ENCODE measurements around the gene COX18.
A peak's percentile ranks its signal among the peaks of the same experiment; 100 is the strongest.

Gene COX18

GRCh38 chr4:73051625-73052024 lies 17.9 kb downstream of the COX18 start:
- FAIRE-seq, result no peak

GRCh38 chr4:73045879-73046278 lies 23.6 kb downstream of the COX18 start:
- no peak for FAIRE-seq

- FAIRE-seq, result no peak
Measured at GRCh38 chr4:73037057-73037456, 32.5 kb downstream of the COX18 start.

- FAIRE-seq, result no peak
Measured at GRCh38 chr4:73036123-73036522, 33.4 kb downstream of the COX18 start.

- FAIRE-seq, result no peak
Measured at GRCh38 chr4:73034896-73035295, 34.6 kb downstream of the COX18 start.

GRCh38 chr4:73028621-73029020 lies 40.9 kb downstream of the COX18 start:
- no peak for FAIRE-seq

- FAIRE-seq, result no peak
Measured at GRCh38 chr4:73021634-73022033, 47.9 kb downstream of the COX18 start.

- FAIRE-seq, result peak; percentile 89
Measured at GRCh38 chr4:73019462-73020047, 50.0 kb downstream of the COX18 start.

GRCh38 chr4:73018595-73018994 lies 50.9 kb downstream of the COX18 start:
- FAIRE-seq, result no peak

- no peak for FAIRE-seq
Measured at GRCh38 chr4:73013310-73013709, 56.2 kb downstream of the COX18 start.

GRCh38 chr4:73012673-73013072 lies 56.8 kb downstream of the COX18 start:
- no peak for FAIRE-seq

GRCh38 chr4:73011629-73011985 lies 57.9 kb downstream of the COX18 start:
- no peak for FAIRE-seq

GRCh38 chr4:73010789-73011628 lies 58.5 kb downstream of the COX18 start:
- no peak for FAIRE-seq

GRCh38 chr4:73007526-73008100 lies 61.9 kb downstream of the COX18 start:
- no peak for FAIRE-seq

- no peak for FAIRE-seq
Measured at GRCh38 chr4:73006286-73006990, 63.1 kb downstream of the COX18 start.

- no peak for FAIRE-seq
Measured at GRCh38 chr4:73005514-73005913, 64.0 kb downstream of the COX18 start.
